Daoy (cell line): ENCODE data around the gene ACACB. TPM values are rescaled to one million over a fixed set of nuclear protein-coding genes. Genes with fewer than 3 reads are reported as not detected.

ENCODE experiments used
- DNase-seq: peaks from one replicate; pipeline ENCODE4 v3.0.0-alpha.2; 2015; ENCODE audit warnings: low read depth
- total RNA-seq: library from RNA; depleted of rRNA; stranded (reverse); fragments of >200 nt; shearing (Covaris generic); gene quantifications from 2 replicates; pipeline ENCODE4 v1.2.3, GENCODE V29; 2014

Gene ACACB
- total RNA-seq, 1 experiment from 2014 or later = 2.3 TPM

DNA sequence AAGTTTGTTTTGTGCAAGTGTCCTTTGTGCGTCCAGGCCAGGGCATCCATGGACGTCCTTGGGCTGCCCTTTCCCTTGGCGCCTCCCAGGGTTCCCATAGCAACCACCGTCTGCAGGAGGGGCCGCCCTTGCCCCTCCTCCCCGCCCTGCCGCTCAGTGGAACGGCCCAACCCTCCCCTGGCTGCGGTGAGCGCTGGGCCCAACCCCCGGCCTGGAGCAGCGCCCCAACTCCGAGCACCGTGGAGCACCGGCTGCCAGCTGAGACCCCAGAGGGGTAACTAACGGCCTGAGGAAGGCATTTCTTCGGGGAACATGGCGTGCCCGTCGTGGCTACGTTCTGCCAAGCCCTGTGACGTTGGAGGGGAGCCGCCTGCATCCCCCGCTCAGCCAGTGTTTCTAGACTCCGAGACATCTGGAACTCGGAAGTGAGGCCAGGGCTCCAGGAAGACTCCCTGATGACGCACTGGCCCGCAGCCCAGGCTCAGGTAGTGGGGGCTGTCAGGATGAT, 5.3 kb upstream of the ACACB start:
- peak; percentile 81 for DNase-seq

DNA sequence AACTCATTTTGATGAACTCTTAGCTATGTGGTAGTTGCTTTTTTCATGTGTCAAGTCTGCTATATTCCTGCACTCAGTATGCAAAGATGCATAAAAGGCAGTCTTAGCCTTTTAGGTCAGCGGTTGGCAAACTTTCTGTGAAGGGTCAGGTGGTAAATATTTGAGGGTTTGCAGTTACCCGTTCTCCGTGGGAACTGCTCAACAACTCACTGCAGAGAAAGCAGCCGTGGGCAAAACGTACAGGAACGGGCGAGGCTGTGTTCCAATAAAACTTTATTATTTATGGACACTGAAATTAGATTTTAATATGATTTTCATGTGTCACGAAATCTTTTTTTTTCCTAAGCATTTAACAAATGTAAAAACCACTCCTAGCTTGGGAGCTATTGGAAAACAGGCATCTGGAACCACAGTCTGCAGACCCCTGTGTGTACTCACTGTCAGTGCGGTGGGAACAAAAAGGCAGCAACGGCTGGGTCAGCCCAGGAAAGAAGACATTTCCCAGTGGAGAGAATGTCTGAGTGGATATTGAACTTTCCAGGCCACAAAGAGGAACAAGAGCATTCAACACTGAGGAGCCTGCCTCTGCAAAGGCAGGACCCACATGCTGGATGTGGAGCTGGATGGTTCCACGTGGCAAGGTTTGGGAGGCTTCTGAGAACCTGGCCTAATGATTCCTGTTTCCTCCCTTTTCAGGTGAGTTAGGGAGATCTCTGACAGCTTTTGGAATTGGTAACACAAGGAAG, 3.5 kb upstream of the ACACB start:
- DNase-seq = no peak

DNA sequence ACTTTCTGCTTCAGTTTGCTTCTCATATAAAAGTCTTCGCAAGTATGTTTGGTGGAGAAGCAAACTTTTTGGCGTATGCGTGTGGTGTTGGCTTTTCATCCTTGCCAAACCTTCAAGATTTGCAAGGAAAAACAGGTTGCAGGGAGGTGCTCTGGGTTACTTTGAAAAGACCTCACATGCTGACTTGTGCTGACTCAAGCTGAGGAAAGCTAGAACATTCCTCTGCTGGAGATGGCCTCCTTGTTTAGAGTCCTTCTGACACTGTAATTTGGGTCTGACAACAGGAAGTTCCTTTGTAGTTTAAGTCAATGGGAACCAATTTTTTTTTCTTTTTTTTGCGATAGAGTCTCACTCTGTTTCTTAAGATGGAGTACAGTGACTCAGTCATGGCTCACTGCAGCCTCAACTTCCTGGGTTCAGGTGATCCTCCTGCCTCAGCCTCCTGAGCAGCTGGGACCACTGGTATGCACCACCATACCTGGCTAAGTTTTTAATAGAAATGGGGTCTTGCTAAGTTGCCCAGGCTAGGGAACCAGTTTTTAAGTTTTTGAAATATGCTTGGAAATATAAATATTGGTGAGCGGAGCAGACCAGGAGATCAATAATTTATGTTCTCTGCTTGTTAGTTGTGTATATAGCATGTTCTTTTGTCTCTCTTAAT, 2.6 kb upstream of the ACACB start:
- no peak for DNase-seq

DNA sequence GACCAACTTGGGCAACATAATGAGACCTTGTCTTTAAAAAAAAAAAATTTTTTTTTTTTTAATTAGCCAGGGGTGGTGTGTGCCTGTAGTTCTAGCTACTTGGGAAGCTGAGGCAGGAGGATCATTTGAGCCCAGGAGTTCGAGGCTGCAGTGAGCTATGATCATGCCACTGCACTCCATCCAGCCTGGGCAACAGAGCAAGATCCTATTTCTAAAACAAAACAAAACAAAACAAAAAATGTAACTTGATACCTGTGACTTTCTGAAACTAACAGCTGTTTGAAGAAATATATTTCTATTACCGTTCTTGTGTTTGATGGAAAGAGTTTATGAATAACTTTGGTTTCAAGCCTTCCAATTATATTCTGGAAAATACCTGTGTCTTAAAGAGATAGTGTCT, 1.7 kb upstream of the ACACB start:
- no peak for DNase-seq

DNA sequence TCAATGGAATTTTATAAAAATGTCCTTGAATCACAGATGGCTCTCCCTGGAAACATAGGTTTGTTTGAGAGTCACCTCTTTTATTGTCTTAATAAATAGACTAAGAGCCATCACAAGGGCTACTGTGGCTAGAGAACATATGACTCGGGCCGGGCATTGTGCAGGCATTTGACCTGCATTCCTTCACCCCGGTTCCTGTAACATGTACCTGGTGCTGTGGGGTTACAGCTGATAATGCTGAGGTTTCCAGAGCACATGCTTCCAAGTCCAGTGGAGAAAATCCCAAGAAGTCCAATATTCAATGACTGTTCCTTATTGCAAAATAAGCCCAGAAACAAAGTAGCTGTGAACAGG, 1.0 kb upstream of the ACACB start:
- no peak for DNase-seq

DNA sequence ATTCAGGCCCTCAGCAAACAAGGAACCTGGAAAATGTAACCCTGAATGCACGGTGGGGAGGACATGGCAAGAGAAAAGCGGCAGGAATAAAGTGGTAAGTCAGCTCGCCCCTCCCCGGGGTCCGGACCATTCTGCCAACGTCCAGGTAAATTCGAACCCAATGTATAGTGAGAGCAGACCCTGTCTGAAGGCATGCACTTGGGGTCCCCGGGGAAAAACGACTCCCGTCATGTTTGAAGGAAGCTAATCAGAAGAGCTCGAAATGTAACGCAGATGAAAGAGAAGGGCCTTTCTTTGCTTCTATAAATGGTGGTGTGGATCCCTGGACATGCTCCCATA, 193 bp downstream of the ACACB start:
- no peak for DNase-seq

DNA sequence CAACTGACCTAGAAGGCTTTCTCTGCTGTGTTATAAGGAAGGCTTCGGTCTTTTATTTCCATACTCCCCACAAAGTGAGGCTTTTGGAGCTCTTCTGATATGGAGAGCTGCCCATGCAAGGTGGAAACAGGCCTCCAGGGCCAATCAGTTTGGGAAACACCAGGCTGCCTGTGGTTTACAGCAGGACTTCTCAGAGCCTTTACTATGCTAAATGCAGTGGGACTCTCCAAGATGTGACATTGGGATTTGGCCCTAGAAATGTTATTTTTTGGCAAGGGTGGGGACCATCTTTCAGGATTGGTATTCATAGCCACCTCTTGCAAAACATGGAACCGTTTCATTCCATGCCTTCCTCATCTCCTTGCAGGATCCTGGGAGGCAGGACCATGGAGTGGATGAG, 3.7 kb downstream of the ACACB start:
- no peak for DNase-seq

DNA sequence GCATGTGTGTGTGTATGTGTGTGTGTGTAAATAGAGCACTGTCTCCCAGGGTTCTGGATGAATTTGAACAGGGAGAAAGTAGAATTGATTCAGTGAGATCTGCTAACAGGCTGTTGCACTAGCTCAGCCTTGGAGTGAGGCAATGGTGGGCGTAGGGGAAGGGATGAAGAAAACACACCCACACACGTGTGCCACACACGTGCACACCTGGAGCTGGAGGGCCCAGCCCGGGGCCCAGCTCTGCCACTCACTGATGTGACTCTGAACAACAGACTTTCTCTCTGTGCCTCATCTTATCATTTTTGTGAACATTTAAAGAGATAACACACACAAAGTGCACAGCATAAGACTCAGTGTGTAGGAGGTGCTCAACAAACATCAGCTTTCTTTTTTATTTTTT, 4.2 kb downstream of the ACACB start:
- DNase-seq = no peak

DNA sequence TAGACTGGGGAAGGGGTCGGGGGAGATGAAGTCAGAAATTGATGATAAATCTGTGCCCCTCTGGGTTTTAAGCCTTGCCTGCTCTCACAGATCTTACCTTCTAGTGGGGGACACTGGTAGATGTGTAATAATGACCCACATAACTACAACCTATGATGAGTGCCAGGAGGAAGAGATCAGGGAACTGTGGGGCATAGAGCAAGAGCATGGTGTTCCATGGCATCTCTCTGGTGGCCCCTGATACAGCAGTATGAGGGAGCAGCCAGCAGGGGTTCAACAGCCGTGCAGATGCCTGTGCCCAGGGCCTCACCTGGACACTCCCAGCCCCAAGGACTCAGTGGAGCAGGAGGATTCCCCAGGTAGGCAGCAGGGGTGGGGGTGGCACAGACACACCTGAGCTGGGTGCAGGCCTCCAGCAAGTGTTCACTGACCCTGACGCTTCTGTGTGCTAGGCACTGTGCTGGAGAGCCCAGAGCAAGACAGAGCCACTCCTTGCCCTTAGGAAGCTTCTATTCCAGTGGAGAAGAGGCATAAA, 5.0 kb downstream of the ACACB start:
- no peak for DNase-seq

DNA sequence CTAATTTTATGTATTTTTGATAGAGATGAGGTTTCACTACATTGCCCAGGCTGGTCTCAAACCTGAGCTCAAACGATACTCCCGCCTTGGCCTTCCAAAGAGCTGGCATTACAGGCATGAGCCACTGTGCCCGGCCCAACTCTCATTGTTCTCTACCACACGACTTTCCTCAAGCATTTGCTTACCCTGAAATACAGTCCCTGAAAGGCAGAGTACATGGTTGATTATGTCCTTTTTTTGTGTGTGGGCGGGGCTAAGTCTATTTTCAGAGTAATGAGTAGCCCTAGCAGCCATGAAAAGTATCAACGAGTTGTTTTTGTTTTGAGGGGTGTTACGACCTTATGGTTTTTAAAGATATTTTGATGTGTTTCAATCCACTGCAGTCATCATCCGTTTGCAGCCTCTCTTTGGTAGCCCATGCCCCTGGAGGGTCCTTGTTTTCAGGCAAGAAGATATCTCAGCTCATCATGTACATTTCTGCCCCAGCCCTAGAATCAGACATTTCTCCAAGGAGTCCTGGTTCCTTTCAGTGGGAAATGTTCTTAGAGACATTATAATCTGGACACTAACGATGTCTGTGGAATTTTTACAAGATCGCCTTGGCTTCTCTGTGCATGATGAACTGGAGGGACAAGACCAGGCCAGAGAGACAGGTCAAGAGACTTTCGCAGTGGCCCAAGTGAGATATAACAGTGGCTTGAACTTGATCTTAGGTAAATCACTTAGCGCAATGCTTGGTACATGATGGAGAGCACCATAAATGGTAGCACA, 8.7 kb downstream of the ACACB start:
- DNase-seq = no peak

DNA sequence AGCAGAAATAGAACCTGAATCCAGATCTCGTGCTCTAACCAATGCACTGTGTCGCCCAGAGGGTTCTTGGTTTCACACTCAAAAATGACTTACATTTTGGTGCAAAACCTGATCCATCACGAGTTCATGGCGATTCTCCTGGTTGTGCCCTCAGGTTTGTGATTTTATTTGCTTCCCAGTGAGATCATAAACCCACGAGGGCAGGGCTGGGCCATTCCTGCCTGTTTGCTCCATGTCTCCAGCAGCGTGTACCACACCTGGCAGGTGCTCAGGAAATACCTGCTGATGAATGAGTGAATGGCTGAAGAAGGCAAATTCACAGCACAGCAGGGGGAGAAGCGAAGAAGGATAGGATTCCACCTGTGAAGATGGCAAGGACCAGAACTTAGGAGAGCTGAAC, 9.4 kb downstream of the ACACB start:
- DNase-seq = no peak

DNA sequence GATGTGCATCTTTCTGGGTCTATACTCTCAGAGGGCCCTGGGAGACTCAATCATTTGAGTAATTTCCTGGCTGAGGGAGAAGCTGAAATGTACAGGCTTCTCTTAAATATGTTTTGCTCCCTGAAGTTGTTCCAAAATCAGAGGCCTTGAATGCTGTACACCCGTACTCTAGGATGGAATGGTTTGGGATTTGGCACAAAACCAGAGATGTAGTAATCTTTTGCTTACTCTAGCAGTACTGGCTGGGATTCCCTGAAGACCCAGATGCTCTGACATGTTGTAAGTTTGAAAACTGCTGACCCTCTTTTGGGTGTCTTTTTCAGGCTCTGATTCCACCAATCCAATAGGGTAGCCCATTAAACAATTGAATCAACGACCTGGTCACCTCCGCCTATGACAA, 10.4 kb downstream of the ACACB start:
- DNase-seq = no peak

DNA sequence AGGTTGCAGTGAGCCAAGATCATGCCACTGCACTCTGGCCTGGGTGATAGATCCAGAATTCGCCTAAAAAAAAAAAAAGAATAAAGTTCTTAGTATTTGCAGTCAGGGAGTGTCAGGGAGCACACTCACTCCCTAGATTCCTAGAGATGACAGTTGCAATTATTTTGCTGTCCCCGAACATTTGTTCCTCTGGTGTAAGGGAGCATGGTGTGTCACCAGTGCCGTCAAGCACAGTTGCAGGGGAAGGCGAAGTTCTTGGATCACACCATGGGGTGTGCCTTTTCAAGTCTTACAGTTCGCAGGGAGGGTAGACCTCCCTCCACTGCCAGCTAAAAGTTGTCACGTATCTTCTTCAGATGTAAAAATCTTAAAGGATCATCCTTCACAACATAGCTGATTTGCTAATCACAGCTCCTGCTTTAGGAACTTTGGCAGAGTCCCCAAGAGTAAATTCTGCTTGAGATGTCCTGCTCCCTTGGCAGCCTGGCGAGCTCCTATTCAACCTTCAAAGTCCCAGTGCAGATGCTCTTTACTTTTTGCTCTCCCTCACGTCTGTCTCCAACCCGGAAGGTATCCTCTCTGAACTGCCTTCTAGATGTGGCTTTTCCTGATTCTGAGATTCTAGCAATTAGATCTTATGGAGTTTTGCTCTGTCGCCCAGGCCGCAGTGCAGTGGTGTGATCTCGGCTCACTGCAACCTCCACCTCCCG, 11.3 kb downstream of the ACACB start:
- no peak for DNase-seq

DNA sequence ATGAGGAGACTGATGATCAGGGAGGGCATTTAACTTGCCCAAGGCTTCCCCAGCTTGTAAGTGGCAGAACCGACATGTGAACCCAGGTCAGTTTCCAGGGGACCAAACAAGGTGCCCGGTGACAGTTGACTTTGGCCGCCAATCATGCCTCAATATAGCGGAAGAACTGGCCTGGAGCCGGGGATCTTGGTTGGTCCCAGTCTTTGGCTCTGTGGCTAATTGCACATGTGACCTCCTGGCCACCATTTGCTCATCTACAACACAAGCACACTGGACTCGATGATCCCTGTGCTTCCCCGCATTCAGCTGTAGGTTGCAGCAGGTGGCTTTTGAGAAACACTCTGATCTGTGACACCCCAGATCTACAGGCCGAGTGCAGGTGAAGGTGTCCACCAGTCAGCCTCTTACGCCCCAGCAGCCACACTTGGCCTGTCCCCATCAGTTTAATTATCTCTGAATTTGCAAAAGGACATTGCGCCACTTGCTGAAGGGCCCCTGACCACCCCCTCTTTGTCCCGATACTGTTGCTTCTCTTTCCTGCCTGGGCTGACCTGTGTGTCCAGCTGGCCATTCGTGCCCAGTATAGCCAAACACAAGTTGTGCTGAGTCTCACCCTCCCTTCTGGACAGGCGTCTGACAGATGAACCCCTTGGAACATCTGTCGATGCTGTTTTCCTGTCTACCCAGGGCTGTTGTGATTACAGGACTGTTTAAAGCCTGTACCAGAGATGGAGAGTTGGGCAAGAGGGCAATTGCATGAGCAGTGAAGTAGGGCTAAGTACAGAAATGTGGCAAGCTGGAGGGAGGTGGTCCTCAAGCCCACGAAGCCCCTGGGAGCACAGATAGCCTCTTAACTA, 14.1 kb downstream of the ACACB start:
- DNase-seq = no peak

DNA sequence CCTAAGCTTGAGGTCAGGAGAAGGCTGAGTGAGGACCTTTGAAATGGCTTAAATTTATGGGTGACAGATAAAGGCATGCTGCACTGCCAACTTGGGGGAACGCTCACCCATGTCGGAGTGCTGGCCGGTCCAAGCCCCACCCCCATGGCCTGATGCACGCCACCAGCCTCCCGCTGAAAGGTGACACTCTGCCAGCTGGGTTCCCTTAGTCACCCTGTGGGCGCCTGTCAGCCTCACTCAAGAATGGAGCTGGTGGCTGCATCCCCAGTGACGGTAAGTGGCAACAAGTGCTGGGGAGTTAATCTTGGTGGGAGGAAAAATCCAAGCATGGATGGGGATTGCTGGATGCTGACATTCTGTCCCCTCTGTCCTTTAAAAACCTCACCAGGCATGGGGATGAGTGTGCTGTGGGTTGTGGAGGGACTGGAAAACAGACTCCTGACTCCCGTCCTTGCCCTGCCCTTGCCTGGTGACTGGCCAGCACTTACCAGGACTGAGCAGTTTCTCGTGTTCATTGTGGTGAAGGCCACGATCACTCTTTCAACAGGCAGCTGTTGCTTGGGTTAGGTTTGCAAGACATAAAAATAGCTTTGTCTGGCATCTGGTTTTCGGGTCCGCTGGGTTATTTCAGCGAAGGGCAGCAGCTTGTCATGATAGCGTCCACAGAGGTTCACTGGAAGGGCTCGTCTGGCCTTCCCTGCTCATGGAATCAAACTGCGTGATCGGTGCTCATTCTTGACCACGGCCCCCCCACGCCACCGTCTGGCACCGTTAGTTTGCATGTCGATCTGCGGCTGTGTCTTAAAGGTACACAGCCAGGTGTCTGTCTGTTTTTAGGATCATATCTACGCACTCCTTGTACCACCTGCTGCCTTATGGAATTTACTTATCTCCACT, 15.0 kb downstream of the ACACB start:
- DNase-seq = peak; percentile 37

DNA sequence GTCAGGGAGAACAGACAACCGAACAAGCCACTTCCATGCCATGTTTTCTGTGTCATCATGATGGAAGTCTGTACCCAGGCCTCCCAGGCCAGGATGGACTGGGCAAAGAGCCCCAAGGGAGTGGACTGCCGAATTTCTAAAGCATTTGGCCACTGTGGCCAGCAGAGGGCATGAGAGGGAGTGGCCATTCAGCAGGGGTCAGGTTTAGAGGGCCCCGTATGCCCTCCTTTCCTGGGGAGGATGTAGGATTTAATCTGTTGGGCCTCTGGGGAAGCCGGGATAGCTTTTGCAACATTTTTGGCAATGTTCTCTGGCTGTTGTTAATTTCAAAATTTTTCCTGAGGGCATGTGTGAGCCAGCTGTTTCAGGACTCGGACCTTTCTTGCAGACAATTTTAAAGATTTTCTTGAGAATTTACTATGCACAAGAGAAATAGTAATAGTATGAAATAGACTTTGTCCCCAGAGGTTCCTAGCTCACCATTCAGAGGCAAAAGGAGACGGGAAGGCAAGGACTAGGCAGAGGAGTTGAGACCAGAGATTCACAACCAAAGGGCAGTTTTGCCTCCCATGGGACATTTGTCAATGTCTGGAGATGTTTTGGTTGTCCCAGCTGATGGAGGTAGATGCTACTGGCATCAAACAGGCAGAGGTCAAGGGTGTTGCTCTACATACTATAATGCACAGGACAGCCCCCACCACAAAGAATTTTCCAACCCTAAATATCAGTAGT, 18.0 kb downstream of the ACACB start:
- no peak for DNase-seq

DNA sequence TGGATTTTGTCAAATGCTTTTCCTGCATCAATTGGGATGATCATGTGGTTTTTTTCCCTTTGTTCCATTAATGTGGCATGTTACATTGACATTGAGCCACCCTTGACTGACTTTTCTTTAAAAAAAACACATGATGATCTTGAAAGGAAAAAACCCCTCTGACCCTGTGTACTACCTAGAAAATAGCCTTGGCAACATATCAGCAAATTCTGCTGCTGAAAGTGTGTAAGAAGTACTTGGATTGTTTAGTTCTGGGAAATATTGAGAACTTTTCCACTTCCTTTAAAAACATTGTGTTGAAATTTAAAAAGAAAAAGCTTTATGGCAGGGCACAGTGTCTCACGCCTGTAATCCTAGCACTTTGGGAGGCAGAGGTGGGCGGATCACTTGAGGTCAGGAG, 20.7 kb downstream of the ACACB start:
- DNase-seq = no peak

DNA sequence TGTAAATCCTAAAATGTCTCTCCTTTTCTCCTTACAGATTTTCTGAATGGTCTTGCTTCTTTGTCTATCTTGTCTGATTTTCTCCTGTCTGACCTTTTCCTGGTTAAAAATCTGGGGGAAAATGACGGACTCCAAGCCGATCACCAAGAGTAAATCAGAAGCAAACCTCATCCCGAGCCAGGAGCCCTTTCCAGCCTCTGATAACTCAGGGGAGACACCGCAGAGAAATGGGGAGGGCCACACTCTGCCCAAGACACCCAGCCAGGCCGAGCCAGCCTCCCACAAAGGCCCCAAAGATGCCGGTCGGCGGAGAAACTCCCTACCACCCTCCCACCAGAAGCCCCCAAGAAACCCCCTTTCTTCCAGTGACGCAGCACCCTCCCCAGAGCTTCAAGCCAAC, 23.0 kb downstream of the ACACB start:
- no peak for DNase-seq

DNA sequence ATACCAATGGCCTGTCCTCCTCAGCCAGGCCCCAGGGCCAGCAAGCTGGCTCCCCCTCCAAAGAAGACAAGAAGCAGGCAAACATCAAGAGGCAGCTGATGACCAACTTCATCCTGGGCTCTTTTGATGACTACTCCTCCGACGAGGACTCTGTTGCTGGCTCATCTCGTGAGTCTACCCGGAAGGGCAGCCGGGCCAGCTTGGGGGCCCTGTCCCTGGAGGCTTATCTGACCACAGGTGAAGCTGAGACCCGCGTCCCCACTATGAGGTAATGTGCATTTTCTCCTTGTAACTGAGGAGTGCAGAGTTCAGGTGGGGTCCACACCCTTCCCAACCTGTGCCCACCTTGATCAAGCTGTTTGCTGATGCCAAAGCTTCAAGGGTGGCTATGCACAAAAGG, 23.4 kb downstream of the ACACB start:
- no peak for DNase-seq
